Lung (tissue), 12 donors: ENCODE data around the gene MAP3K4. TPM values are rescaled to one million over a fixed set of nuclear protein-coding genes. Genes with fewer than 3 reads are reported as not detected.
"Not testable (repeated sequence)": the region's sequence is repeated elsewhere in the genome, so short reads cannot be mapped to it uniquely, and the experiment has no call there.

ENCODE experiments used
- ATAC-seq: fragments of 200-7000 bp; cut with Tn5 transposase; one replicate; pipeline ENCODE4 v1.9.1; 2020; ENCODE audit warnings: moderate number of reproducible peaks; ENCODE audit not compliant: insufficient read depth, low FRiP score
- DNase-seq, 3 donors: peaks; one replicate each; pipeline ENCODE4 v3.0.0-alpha.2; 2013 to 2017
- H3K27ac ChIP-seq, 2 donors: one replicate each; pipeline ENCODE4 v1.5.1; 2013; ENCODE audit warnings: mild to moderate bottlenecking in 2 of 2, moderate library complexity in 2 of 2, control low read depth in 1 of 2, inconsistent platforms in 1 of 2, low read depth in 1 of 2, low read length in 1 of 2
- H3K27me3 ChIP-seq, 3 donors: one replicate each; pipeline ENCODE4 v1.5.1; 2013; ENCODE audit warnings: low read length in 2 of 3; ENCODE audit not compliant: control insufficient read depth in 3 of 3, insufficient read depth in 3 of 3
- H3K36me3 ChIP-seq, 4 donors: one replicate each; pipeline ENCODE4 v1.5.1; 2013; ENCODE audit warnings: low read length in 4 of 4, mild to moderate bottlenecking in 1 of 4, moderate library complexity in 1 of 4; ENCODE audit not compliant: control insufficient read depth in 4 of 4, insufficient read depth in 4 of 4
- H3K4me1 ChIP-seq, 5 donors: one replicate each; pipeline ENCODE4 v1.5.1; 2013; ENCODE audit warnings: low read length in 5 of 5, mild to moderate bottlenecking in 2 of 5, moderate library complexity in 1 of 5; ENCODE audit not compliant: control insufficient read depth in 5 of 5, insufficient read depth in 5 of 5
- H3K4me3 ChIP-seq: one replicate; pipeline ENCODE4 v1.5.1; 2013; ENCODE audit warnings: mild to moderate bottlenecking, control low read depth, moderate library complexity
- H3K9ac ChIP-seq, 2 donors: one replicate each; pipeline ENCODE4 v1.5.1; 2013; ENCODE audit warnings: low read length in 2 of 2, control low read depth in 1 of 2; ENCODE audit not compliant: insufficient read depth in 1 of 2
- H3K9me3 ChIP-seq, 4 donors: one replicate each; pipeline ENCODE4 v1.5.1; 2013; ENCODE audit warnings: low read length in 3 of 4, mild to moderate bottlenecking in 1 of 4, moderate library complexity in 1 of 4; ENCODE audit not compliant: control insufficient read depth in 4 of 4, insufficient read depth in 3 of 4
- CTCF ChIP-seq: IDR thresholded peaks from 2 replicates; pipeline ENCODE4 v1.5.1; 2012; ENCODE audit warnings: mild to moderate bottlenecking; ENCODE audit errors: control extremely low read depth, extremely low read depth
- WGBS, 2 donors: extraction: QIAGEN DNeasy Blood & Tissue Kit; methylation state at CpG; one replicate each; pipeline ENCODE4 v1.1.7; 2013; 5-methylcytosine and 5-hydroxymethylcytosine counted together
- polyA plus RNA-seq, 2 donors: library from polyadenylated mRNA; stranded (reverse); fragments of 200-250 nt; gene quantifications; one replicate each; pipeline ENCODE4 v1.2.1, GENCODE V29; 2013
- total RNA-seq, 2 donors: library from RNA; depleted of rRNA in 1 of 2; stranded (reverse); fragments of >200 nt in 1 of 2; gene quantifications; one replicate each; pipeline ENCODE4 v1.2.1, GENCODE V29; 2014 to 2021
- donor health status: control.
- donor health status: control.
- donor health status: Bipolar disorder and iron deficiency.
- donor health status: healthy.
- donor health status: DM: yes; HTN: yes; CAD: no.

MAP3K4 gene
- total and polyA plus RNA-seq, 4 donors = 8.6 to 56.8 (median 29.9) TPM

GRCh38 chr6:161115468-161115867, 123.9 kb downstream of the MAP3K4 start:
- 90 to 95% methylated on average over 3 of the region's 3 CpGs for WGBS, 2 donors
- H3K27ac ChIP-seq = no peak overlapping the region
- H3K9me3 ChIP-seq = peaks cover 0 to 7% (median 0%) of the 10 kb centered on the region in 4 donors
- TF ChIP-seq CTCF = no peak
- ATAC-seq = no peak
- no peak overlapping the region for H3K9ac ChIP-seq
- peaks cover 26 to 40% (median 35%) of the 10 kb centered on the region in 4 donors for H3K36me3 ChIP-seq
- DNase-seq = no peak
- H3K4me3 ChIP-seq = no peak overlapping the region
- H3K4me1 ChIP-seq = no peaks in the 10 kb centered on the region
- no peaks in the 10 kb centered on the region for H3K27me3 ChIP-seq

- Histone ChIP-seq H3K9me3 (peaks cover 0 to 10% (median 0%) of the 10 kb centered on the region in 4 donors), H3K27ac (no peak overlapping the region), H3K36me3 (peaks cover 20 to 32% (median 30%) of the 10 kb centered on the region in 4 donors), H3K27me3 (no peaks in the 10 kb centered on the region), H3K9ac (no peak overlapping the region), H3K4me1 (no peaks in the 10 kb centered on the region), H3K4me3 (no peak overlapping the region)
- ATAC-seq (no peak), DNase-seq (no peak)
- WGBS, 2 donors = 97 to 98% methylated on average over 4 of the region's 4 CpGs
- TF ChIP-seq CTCF = no peak
These were observed 125.0 kb downstream of the MAP3K4 start for GRCh38 chr6:161116554-161116953.

GRCh38 chr6:161117308-161117707, 125.7 kb downstream of the MAP3K4 start:
- DNase-seq (peak in 1 of 3 donors; percentile 22), ATAC-seq (no peak)
- H3K27me3 ChIP-seq = no peaks in the 10 kb centered on the region
- 42 to 70% methylated on average over 7 of the region's 7 CpGs for WGBS, 2 donors
- H3K4me3 ChIP-seq = no peak overlapping the region
- no peaks in the 10 kb centered on the region for H3K4me1 ChIP-seq
- H3K27ac ChIP-seq = no peak overlapping the region
- peaks cover 0 to 10% (median 0%) of the 10 kb centered on the region in 4 donors for H3K9me3 ChIP-seq
- no peak overlapping the region for H3K9ac ChIP-seq
- TF ChIP-seq CTCF = no peak
- peaks cover 16 to 31% (median 27%) of the 10 kb centered on the region in 4 donors for H3K36me3 ChIP-seq

- ATAC-seq (no peak), DNase-seq (no peak)
- Histone ChIP-seq H3K27me3 (no peaks in the 10 kb centered on the region), H3K4me1 (no peaks in the 10 kb centered on the region), H3K9me3 (peaks cover 0 to 11% (median under 1%) of the 10 kb centered on the region in 4 donors), H3K9ac (no peak overlapping the region), H3K36me3 (peaks cover 13 to 31% (median 26%) of the 10 kb centered on the region in 4 donors), H3K27ac (no peak overlapping the region), H3K4me3 (no peak overlapping the region)
- 92% methylated on average over 2 of the region's 2 CpGs for WGBS, 2 donors
- no peak for TF ChIP-seq CTCF
These were observed 126.4 kb downstream of the MAP3K4 start for GRCh38 chr6:161117942-161118341.

- H3K4me1 ChIP-seq, H3K27me3 ChIP-seq, DNase-seq, H3K27ac ChIP-seq, H3K9ac ChIP-seq, H3K4me3 ChIP-seq, ATAC-seq: not testable (repeated sequence)
- Histone ChIP-seq H3K9me3 (peaks cover 0 to 19% (median 4%) of the 10 kb centered on the region in 4 donors), H3K36me3 (peaks cover 9 to 17% (median 13%) of the 10 kb centered on the region in 4 donors)
These were observed 131.8 kb downstream of the MAP3K4 start for GRCh38 chr6:161123319-161123718.
